Activated CD4-positive, alpha-beta T cell treated with anti-CD3 and anti-CD28 coated beads, Interleukin-10, Interleukin-2, amounts not matched to agents 100 ng/mL and 50 ng/mL, durations not matched to agents 16 hours and 8 hours (primary cell): Measurements from ENCODE around the gene GGA1.
"Not testable (repeated sequence)": the region's sequence is repeated elsewhere in the genome, so short reads cannot be mapped to it uniquely, and the experiment has no call there.

Experiments
- DNase-seq: peaks from one replicate; pipeline ENCODE4 v3.0.0-alpha.2; 2020

The GGA1 gene

DNA sequence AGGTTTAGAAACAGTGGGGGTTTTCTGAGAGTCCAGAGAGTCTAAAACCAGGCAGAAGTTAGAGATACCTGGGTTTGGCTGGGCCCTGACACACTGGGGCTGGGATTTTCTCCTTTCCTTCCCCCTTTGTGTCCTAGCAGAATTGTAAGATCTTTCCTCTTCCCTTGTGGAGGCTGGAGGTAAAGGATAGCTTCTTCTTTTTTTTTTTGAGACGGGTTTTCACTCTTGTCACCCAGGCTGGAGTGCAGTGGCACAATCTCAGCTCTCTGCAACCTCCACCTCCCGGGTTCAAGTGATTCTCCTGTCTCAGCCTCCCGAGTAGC, 1.5 kb downstream of the GGA1 start:
- not testable (repeated sequence) for DNase-seq

DNA sequence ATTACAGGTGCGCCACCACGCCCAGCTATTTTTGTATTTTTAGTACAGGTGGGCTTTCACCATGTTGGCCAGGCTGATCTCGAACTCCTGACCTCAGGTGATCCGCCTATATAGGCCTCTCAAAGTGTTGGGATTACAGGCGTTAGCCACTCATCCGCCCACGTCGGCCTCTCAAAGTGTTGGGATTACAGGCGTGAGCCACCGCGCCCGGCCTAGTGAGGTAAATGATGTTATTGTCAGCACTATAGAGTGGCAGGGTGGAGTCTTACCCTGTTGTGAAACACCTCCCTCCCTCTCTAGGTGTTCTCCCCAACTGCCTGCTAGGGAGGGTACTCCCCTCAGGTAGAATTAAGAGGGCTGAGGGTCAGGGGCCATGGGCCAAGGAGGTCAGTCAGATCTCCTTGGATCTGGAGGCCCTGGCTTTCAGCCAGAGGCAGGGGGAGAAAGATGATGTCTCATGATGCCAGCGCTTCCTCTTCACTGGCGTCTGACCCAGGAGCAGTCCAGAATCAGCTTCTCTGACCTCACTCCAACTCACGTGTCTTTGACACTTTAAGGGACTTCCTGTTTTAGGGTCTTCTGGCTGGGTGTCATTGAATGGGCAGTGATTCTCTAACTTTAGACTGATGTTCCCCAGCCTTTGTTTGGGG, 2.0 kb downstream of the GGA1 start:
- DNase-seq = no peak

DNA sequence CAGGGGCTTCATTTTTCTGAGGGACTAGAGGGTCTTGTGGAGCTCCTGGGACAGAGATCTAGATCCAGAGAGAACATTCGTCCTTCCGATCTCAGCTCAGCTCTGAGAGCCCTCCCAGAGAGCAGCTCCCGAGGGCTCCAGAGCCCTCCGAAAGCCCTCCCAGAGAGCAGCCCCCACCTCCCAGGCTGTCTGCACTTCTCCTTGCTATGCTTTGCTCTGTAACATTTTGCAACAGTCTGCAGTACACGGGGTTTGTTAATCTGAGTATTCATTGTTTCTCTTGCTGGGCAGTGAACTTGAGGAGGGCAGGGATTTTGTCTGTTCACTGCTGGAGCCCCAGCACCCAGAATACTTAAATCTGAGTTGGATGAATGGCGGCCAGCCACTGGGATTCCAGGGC, 2.6 kb downstream of the GGA1 start:
- no peak for DNase-seq

DNA sequence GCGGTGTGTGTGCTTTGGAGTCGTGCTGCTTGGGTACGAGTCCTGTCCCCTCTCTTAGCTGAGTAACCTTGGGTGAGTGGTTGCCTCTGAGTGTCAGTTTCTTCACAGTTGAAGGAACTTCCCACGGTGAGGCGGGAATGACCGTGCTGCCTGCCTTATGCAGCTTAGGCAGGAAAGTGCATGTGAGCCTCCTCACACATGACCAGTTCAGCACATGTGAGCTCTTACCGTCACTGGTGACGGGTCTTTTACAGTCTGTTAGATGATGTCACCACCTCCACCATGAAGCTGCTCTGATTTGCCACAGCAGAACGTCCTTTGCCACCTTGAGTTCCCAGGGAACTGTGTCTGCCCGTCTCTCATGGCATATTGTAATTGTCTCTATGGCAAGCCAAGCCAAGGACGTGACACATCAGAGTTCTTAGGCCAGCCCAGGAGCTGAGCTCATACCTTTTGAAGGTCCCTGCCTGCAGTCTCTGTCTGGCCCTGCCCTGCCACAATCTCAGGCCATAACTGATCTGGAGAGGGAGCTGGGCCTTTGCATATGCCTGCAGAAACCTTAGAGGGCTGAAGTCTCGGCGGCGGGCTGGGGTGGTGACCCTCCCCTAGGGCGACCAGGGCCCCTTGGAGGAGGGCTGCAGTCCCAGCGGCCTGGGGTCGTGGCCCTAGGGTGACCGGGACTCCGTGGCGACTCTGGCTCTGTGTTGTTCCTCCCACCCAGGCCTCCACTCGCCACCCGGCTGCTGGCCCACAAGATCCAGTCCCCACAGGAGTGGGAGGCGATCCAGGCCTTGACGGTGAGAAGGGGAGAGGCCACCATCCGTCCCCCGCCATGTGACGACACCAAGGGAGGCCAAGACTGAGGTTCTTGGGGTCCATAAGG, 7.8 kb downstream of the GGA1 start:
- no peak for DNase-seq

DNA sequence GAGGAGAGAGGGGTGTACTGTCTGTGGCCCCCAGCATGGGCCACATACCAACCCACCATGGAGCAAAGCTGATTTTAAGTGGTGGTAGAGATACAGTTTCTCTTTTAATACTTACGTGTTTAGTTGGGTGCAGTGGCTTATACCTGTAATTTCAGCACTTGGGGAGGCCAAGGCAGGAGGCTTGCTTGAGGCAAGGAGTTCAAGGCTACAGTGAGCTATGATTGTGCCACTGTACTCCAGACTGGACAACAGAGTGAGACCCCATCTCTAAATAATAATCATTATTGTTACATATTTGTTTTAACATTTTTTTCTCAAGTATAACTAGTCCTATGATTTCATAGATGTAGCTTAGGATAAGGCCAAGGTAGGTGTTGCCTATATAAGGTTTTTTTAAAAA, 8.8 kb downstream of the GGA1 start:
- no peak for DNase-seq

DNA sequence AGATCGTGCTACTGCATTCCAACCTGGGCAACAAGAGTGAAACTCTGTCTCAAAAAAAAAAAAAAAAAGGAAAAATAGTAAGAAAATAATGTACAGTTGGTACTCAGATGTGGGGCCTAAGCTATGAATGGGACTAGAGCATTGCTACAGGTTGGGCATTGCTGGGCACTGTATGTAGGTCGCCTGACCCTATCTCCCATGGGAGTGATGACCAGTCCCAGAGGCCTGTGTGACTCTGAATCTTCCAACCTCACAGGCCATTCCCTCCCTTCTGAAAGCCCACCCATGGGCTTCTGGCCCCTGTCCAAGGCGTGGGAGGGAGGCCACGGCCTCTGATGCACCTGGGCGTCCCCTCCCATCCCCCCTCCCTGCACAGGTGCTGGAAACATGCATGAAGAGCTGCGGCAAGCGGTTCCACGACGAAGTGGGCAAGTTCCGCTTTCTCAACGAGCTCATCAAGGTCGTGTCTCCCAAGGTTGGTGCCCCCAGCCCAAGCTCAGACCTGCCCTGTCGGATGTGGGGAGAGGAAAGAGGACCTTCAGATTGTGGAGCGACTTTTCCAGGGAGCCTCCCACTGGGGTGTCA, 9.5 kb downstream of the GGA1 start:
- no peak for DNase-seq

DNA sequence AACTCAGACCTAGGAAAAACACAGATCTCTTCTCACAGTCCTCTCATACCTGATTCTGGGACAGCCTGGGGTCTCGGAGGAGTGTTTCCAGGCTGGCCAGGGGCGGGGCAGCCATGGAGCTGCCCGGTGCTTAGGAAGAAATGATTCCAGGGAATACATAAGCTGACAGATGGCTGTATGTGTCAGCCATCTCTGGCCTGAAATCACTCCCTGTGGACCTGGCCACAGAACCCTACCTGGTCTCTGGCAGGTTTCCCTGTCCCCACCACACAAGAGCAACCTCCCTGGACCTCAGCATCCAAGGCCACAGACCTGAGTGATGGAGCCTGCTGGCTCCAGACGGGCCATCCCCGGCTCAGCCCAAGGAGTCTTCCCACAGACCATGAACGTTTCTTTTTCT, 10.0 kb downstream of the GGA1 start:
- DNase-seq = no peak

DNA sequence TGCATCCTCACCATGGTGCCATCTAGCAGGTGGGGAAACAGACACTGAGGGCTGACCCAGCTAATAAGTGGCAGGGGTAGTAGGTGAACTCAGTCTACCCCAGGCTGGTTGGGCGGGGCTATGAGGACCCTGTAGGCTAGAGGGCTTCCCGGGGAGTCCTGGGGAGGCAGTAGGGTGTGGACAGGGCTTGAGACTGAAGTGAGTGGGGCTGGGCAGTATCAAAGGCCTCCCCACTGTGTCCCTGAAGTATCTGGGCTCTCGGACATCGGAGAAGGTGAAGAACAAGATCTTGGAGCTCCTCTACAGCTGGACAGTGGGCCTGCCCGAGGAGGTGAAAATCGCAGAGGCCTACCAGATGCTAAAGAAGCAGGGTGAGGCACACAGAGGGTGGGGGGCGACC, 11.4 kb downstream of the GGA1 start:
- DNase-seq = no peak

DNA sequence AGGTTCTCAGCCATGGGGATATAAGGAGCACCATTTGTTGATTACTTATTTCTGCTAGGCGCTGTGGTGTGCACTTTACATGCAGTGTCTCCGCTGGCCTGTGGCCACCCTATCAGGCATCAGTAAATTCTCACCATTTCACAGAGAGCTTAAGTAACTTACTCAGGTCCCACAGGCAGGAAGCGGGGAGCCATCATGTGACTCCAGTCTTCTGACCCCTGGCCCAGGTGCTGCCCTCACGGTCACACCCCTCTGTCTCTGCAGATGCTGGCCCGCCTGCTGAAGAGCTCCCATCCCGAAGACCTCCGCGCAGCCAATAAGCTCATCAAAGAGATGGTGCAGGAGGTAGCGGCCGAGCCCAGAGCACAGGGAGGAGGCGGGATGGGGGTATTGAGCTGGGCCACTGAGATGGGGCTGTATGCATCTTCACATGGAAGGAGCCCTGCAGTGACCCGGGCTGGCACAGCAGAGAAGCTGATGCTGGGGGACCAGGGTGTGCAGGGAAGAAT, 12.8 kb downstream of the GGA1 start:
- DNase-seq = no peak

DNA sequence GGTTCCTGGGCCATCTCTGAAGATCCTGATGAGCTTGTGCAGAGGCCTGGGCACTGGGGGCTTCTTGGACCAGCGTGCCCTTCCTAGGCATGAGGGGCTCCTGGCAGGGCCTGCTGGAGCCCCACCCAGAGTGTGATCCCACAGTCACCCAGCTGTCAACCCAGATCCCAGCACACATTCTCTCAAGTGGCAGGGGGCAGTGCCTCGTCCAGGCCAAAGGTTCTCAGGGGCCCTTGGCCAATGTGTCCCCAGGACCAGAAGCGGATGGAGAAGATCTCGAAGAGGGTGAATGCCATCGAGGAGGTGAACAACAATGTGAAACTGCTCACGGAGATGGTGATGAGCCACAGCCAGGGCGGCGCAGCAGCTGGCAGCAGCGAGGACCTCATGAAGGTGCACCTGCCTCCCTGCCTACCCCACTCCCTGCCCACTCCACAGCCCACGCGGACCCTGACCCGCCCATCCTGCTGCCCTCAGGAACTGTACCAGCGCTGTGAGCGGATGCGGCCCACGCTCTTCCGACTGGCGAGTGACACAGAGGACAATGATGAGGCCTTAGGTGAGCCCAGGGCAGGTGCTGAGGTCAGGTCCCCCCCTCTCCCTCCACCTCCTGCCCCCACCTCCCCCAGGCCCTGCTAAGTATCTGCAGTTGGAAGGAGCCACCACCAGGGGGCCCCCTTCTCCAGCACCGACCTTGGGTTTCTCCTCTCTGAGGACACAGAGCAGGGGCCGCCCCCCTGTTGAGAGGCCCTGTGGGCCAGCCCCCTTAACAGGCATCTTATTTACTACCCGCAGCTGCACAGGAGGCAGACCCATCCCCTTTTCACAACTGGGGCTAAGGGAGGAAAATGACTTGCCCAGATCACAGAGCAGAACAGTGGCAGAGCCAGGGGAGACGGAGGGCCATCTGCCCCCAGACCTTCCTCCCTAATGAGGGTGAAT, 14.7 kb downstream of the GGA1 start:
- peak; percentile 77 for DNase-seq

DNA sequence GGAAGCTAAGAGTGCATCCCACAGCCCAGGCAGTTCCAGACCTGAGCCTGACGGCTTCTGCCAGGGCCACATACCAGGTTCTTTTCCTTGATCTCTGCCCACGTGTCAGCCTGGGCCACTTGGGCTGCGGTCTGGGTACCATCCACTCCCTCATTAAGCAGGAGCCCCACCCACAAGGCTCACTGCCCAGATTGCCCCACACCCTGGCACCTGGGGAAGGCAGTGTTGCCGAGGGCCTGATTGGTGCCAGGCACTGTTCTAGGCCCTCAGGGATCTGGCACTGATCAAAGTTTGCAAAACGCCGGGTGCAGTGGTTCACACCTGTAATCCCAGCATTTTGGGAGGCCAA, 15.4 kb downstream of the GGA1 start:
- no peak for DNase-seq

DNA sequence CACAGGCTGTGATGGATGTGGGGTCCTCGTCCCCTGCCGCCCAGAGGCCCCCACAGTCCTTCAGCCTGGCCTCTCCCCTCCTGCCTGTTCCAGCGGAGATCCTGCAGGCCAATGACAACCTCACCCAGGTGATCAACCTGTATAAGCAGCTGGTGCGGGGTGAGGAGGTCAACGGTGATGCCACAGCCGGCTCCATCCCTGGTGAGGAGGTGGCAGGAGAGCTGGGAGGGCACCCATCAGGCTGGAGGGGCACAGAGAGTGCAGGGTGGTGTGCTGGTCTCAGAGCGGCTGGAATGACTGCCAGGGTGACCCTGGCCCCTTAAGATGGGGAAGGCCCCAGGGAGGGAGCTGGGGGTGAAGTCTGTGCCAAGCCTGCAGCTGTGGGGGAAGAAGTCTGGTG, 16.2 kb downstream of the GGA1 start:
- no peak for DNase-seq

DNA sequence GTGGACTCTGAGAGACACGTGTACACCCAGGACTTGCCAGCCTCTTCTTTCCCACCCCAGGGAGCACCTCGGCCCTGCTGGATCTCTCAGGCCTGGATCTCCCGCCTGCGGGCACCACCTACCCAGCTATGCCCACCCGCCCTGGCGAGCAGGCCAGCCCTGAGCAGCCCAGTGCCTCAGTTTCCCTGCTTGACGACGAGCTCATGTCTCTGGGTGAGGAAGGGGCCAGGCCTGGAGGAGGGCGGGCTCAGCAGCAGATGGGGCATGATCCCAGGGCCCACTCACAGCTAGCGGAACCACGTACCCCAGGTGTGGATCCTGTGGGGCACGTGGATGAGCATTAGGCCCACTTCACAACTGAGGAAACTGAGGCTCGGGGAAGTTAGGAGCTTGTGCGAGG, 17.1 kb downstream of the GGA1 start:
- DNase-seq = no peak

DNA sequence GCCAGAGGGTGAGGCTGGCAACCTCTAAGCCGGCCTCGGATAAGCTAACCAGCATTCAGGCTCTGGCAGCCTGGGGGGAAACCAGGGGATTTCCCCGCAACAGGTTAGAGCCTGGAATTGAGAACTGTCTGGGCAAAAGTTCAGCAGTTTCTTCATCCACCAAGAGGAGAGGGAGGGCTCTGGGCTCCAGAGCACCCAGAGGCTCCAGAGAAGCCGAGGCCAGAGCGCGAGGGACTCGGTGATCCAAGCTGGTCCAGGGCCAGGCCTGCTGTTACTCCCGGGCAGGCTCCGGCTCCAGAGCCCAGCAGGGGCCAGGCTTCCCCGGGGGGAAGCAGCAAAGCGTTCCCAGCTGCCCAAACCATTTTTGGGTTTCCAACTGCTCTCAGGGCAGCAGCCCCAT, 17.5 kb downstream of the GGA1 start:
- no peak for DNase-seq

DNA sequence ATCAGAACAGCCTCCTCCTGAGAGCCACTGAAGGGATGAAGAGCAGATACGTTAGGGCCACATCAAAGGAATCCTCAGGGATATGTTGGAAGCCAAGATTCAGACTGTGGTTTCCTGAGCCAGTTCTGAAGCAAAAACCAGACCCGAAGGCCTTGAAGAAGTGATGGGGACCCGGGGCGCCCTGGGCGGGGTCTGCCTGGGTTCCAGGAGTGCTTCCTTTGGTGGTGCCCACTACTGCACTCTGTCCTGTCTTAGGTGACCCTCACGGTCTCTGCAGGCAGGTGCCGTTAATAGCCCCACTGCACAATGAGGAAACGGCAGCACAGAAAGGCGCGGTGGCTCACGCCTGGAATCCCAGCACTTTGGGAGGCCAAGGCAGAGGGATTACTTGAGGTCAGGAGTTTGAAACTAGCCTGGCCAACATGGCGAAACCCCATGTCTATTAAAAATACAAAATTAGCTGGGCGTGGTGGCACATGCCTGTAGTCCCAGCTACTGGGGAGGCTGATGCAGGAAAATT, 18.0 kb downstream of the GGA1 start:
- DNase-seq = no peak

DNA sequence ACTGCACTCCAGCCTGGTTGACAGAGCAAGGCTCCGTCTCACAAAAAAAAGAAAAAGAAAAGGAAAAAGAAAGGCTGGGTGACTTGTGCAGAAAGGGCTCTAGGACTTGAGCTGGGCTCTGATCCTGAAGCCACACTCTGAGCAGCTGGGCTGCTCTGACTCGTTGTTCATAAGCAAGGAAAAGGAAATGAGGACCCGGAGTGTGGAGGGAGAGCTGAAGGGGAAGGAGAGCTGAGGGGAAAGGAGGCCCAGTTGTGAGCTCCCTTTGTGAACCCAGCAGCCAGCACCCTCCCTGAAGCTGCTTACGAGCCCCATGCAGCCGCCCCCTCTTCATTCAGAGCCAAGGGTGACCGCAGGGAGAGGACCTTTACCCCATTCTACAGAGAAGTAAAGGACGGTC, 18.5 kb downstream of the GGA1 start:
- no peak for DNase-seq

DNA sequence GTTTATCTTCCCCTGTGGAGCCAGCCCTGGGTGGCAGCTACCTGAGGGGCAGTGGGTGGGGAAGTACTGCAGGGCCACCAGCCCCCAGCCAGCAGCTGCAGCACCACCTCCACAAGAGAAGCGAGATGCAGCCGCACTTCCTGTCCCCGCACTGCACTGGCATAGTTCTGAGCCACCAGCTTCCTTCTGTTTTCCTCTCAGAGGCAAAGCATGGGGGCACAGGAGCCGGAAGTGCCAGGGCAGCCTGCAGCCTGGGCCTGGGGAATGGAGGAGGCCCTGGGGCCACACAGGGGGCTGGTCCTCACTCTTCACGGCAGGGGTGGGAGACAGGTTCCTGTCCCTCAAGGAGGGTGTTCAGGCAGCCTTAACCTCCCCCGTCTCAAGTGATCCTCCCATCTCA, 18.9 kb downstream of the GGA1 start:
- DNase-seq = peak; percentile 65

DNA sequence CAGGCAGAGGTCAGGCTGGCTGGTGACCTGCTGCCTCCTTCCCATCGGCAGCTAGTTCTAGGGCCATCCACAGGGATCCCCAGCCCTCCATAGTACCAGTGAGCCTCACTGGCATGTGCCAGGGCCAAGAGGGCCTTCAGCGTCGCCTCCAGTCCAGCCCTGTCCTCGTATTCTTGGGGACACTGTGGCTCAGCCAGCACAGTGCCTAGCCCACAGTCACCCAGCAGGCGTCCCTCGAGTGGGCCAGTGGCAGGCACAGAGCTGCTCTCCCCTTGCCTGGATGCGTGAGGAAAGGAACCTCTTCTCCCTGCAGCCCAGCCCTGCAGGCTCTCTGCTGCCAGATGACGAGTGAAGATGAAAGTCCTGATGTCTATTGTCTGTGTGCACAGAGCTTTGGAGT, 20.2 kb downstream of the GGA1 start:
- no peak for DNase-seq

DNA sequence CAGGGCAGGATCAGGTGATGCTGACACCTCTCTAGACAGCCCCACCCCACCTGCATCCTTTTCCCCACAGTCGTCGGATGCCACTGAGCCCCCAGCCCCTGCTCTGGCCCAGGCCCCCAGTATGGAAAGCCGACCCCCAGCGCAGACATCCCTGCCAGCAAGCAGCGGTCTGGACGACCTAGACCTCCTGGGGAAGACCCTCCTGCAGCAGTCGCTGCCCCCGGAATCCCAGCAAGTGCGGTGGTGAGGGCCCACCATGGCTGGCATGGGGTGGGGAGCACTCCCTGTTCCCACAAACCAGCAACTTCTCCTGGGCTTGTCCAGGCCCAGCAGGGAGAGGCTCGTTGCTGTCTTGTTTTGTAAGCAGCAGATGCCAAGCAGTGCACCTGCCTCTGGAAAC, 21.3 kb downstream of the GGA1 start:
- no peak for DNase-seq

DNA sequence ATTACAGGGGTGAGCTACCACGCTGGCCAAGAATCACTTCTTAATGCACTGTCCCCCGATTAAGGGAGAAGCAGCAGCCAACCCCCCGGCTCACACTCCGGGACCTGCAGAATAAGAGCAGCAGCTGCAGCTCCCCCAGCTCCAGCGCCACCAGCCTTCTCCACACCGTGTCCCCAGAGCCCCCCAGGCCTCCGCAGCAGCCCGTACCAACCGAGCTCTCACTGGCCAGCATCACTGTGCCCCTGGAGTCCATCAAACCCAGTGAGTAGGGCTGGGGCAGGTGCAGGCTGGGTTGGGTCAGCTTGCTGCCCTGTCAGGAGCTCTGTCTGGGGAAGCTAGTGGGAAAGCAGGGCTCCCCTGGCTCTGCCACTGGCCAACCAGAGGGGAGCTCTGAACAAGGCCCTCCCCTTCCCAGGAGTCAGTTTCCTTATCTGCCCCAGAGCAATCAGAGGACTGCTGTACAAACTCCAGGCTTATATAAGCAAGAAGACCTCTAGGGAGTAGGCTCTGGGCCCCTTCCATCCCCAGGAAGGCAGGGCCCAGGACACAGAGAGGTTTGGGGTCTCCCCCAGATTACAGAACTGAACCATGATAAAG, 22.3 kb downstream of the GGA1 start:
- no peak for DNase-seq

DNA sequence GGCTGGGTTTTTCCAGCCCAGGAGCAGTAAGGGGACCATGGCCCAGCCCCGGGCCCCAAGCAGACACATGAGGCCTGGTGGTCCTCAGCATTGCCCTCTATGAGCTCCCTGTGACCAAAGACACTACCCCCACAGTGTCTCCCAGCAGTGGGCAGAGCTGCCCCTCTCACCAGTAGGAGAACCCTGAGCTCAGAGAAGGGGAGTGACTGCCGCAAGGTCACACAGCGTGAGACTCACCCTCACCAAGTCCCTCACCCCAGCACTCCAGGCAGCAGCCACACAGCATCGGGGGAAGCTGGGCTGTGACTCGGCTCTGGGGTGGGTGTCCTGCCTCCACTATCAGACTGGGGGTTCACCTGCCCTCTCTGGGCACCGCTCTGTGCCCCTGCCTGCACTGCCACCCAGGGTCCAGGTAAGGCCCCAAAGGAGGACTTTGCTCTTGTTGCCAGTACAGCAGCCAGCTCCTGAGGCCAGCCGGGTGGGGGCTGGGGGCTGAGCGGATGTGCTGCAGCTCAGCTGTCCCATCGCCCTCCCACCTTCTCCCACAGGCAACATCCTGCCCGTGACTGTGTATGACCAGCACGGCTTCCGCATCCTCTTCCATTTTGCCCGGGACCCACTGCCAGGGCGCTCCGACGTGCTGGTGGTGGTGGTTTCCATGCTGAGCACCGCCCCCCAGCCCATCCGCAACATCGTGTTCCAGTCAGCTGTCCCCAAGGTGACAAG, 23.0 kb downstream of the GGA1 start:
- DNase-seq = no peak
